Activated CD4-positive, alpha-beta T cell treated with anti-CD3 and anti-CD28 coated beads for 1 hour (primary cell): ENCODE measurements around the gene FKBP2.

Experiments
- DNase-seq: peaks from one replicate; pipeline ENCODE4 v3.0.0-alpha.2; 2020

FKBP2 gene

DNA sequence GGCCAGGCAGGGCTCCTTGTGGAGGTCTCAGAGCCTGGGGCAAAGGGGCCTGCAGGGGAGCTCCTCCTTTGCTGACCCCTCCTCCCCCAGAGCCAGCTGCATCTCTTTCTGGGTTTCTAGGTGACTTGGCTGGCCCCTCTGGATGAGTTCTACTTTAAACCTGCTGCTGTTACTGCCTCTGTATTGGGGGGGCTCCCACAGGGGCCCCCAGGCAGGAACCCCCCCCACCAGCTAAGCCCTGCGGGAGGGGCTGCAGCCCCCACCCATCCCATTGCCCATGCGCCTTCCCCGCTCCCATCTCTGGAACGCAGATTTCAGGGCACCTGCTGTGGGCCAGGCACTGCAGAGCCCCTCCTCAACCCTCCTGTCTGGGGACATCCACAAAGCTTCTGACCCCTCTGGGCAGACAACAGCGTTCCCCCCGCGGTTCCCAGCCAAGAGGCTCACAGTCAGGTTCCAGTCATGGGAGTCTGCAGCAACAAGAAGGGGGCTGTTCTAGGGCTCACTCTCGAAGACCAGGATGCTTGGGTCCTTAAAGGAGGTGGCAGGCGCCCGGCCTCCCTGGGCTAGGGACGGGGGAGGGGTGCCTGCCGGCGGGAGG lies 9.6 kb downstream of the FKBP2 start:
- no peak for DNase-seq

DNA sequence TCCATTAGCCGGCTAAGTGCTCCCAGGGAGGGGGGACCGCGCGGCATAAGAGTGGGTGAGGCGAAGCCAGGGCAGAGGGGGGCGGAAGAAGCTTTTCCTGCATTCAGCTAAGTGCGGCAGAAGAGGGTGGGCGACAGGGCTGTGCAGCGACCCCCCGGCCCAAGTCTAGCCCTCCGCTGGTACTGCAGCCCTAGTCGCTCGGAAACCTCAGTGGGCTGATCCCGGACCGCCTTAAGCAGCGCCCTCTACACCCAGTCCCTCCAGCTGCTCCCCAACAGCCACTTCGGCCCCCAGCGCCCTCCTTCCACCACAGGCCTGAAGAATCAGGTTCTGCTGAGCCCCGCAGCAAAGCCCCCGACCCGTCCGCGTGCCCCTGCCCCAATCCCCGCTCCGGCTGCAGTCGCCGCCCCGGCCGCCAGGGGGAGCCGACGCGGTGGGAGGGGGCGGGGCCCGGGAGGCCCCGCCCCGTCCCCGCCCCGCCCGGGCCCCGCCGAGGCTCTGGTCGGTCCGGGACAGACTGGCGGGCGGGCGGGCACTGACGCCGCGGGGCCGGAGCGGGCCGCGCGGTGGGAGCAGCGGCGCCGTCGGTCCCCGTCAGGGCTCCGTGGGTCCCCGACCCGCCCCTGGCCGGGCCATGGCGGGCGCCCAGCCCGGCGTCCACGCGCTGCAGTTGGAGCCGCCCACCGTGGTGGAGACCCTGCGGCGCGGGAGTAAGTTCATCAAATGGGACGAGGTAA lies 10.3 kb downstream of the FKBP2 start, which contains the start of gene PLCB3:
PLCB3 (plus strand) TSS at position 515 of the 737 bp plus-strand sequence; CDS start at position 635, 120 bp downstream.
- peak; percentile 53 for DNase-seq

DNA sequence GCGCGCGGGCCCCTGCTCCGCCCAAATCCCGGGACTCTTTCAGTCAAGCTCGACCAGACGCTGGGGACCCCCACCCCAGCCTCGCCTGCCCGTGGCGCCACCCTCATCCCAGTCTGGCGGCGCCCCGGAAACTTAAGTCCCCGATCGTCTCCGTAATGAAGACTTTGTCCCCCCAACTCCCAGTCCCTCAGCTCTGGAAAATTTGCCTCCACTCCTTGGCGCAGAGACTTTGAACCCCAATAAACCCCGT lies 10.8 kb downstream of the FKBP2 start:
- no peak for DNase-seq

DNA sequence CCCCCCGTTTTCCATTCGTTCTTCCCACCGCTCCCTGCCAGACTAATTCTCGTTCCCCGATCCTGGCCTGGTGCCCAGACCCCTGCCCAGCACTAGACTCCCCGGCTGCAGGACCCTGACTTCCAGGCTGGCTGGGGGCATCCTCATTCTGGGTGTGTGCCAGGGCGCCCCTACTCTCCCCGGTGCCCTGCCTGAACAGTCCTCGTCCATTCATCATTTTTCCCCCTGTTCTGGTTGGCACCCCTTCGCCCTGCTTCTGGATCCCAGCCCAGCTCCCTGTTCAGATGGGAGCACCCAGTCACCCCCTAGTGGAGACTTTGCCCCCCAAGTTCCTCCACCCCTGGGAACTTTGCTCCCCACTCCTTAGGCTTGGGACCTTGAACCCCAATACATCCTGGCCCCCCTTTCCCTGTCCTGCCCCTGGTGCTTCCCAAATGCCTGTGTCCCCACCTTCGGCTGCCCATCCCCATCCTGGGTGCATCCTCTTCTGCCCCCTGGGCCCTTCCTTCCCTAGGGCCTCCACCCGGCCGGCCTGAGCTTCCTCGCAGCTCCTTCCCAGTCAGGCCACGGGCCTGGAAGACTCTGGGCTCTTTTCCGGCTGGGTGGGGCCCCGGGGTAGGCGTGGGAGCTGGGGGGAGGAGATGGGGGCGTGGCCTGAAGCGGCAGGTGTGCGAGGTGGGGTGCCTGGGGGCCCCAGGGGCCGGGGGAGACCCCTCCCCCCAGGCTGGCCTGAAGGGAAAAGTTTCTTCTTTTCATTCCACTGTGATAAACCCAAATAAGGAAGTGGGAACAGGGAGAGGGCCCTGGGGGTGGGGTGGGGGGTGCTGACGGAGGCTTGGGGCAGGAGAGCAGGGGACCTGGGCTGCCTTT lies 11.3 kb downstream of the FKBP2 start:
- no peak for DNase-seq

DNA sequence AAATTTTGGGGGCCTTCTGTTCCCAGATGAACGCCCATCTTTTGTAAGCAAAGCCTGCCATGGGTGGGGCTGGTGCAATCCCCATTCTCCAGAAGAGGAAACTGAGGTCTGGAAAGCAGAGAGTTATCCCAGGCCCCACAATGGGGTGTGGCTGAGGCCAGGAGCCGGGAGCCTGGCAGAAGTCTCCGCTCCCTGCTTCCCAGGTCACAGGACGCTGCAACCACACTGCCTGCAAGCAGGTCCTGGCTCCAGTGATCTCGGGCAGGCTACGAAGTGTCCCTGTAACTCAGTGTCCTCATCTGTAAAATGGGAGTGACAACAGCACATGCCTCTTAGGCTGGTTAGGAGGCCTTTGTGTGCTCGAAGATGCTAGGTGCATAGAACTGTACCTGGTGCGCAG lies 12.1 kb downstream of the FKBP2 start:
- no peak for DNase-seq

DNA sequence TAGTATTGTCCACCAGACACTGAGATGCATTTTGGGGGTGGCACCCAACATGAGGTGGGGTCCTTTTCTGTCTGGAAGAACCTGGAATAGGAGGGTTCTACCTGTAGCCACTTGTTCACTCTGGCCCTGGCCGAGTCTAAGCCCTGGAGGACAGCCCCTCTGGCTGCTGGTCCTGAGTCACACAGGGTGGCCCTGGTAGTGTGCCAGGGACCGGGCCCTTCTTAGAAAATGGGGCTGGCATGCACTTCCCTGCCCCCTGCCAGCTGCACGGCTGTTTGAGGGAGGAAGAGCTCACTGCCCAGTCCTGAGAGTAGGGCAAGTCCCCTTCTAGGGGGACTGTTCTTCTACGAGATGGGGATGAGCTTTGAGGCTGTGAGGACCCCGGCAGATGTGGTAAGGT lies 12.6 kb downstream of the FKBP2 start:
- no peak for DNase-seq

DNA sequence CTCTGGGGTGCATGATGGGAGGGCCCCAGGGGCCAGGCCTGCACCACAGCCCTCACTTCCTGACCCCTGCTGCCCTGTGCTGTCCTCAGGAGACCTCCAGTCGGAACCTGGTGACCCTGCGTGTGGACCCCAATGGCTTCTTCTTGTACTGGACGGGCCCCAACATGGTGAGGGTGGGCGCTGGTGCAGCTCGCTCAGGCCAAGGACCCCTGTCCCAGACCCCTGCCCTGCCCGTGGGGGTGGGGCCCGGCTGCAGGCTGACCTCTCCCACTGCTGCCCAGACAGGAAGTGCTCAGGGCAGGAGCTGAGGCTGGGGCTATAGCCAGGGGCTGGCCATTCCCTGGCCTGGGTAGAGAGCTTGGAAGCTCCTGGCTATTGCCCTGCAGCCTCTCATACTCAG lies 13.4 kb downstream of the FKBP2 start:
- DNase-seq = no peak

DNA sequence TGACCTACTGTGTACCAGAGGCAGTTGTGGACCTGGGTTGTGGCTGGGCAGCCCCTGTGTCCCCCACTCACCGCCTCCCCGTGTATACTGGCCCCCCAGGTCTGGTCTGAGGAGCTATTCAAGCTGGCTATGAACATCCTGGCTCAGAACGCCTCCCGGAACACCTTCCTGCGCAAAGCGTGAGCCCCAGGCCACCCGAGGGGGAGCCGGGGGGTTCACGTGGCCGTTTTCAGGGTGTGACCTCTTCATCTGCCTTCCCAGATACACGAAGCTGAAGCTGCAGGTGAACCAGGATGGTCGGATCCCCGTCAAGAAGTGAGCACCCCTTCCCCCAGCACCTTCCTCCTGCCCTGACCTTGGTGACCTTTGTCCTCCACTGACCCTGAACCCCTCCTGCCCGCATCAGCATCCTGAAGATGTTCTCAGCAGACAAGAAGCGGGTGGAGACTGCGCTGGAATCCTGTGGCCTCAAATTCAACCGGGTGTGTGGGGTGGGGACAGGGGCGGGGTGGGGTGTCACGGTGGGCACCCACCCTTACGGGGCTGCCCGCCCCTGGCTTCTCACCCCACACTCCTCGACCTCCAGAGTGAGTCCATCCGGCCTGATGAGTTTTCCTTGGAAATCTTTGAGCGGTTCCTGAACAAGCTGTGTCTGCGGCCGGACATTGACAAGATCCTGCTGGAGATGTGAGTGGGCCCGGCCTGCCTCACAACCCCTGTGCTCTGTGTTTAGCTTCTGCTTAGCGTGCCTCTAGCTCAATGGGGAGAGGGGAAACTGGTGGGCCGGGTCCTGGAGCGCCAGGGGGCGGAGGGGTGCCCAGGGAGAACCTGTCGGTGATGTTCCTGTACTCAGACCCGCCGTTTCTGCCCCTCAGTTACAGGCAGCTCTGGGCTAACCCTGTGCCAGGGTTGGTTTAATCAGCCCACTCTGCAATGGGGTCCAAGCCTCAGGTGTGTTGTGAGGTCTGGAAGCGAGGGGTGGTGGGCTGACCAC lies 14.5 kb downstream of the FKBP2 start:
- no peak for DNase-seq

DNA sequence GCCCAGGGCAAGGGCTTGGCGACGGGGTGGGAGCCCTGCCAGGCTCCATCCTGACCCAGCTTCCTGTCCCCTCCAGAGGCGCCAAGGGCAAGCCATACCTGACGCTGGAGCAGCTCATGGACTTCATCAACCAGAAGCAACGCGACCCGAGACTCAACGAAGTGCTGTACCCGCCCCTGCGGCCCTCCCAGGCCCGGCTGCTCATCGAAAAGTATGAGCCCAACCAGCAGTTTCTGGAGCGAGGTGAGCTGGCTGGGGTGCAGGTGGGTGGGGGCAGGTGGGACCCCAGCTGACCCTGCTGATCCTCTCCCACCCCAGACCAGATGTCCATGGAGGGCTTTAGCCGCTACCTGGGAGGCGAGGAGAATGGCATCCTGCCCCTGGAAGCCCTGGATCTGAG lies 15.4 kb downstream of the FKBP2 start:
- no peak for DNase-seq

DNA sequence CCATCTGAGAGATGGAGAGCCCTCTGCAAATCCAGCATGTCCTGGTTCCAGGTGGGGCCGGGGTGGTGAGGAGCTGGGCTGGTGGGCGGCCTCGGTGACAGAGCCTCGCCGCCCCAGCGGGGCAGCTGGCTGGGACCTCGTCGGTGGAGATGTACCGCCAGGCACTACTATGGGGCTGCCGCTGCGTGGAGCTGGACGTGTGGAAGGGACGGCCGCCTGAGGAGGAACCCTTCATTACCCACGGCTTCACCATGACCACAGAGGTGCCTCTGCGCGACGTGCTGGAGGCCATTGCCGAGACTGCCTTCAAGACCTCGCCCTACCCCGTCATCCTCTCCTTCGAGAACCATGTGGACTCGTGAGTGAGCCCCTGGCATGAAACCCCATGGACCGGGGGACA lies 17.5 kb downstream of the FKBP2 start:
- no peak for DNase-seq

DNA sequence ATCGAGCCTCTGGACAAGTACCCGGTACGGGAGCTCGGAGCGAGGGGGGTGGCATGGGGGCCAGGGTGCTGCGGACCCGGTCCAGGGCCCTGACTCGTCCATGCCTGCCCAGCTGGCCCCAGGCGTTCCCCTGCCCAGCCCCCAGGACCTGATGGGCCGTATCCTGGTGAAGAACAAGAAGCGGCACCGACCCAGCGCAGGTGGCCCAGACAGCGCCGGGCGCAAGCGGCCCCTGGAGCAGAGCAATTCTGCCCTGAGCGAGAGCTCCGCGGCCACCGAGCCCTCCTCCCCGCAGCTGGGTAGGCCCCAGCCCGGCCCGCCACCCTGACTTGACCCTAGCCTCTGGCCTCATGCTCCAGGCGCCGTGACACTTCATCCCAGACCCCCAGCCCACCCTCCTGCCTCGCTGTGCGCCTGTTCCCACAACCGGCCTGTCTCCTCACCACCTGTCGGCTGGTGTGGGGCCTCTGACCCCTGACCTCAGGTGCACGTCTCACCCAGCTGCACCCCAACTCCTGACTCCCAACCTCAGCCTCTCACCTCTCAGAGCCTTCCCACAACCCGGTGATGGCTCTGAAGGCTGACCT lies 18.1 kb downstream of the FKBP2 start:
- DNase-seq = no peak

DNA sequence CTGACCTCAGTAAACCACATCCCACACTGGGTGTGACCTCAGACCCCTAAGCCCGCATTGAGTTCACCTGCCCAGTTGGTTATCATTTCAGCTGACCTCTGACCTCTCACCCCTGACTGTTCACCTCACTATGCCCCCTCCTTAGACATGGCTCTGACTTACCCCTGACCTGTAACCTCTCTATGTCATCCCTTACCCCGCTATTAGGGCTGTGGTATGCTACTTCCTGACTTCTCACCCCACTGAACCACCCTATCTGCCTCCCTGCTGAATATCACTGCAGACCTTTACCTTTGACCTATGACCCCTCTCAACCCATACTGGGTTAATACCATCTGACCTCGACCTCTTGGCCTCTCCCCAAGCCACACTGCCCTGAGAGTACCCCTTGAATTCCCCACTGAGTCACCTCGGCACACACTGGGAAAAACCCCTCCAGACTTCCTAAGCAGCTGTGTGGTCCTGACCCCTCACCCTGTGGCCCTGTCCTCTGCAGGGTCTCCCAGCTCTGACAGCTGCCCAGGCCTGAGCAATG lies 18.7 kb downstream of the FKBP2 start:
- DNase-seq = no peak

DNA sequence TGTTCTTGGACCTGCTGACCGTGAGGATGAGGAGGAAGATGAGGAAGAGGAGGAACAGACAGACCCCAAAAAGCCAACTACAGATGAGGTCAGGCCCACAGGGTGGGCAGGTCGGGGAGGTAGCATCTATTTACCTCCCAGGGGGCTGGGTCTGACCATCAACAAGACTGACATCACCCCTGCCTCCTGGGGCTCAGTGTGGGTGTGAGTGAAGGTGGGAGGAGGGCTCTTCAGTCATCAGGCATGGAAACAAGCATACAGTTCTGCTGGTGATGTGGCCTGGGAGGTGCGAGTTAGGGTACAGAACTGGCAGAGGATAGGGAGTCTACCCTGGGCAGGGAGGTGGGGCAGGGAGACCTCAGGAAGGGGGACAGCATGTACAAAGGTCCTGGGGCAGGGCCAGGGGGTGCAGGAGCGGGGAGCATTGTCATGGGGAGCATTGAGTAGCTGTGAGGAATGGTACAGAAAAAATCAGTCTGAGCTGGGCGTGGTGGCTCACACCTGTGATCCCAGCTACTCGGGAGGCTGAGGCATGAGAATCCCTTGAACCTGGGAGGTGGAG lies 19.3 kb downstream of the FKBP2 start:
- no peak for DNase-seq

DNA sequence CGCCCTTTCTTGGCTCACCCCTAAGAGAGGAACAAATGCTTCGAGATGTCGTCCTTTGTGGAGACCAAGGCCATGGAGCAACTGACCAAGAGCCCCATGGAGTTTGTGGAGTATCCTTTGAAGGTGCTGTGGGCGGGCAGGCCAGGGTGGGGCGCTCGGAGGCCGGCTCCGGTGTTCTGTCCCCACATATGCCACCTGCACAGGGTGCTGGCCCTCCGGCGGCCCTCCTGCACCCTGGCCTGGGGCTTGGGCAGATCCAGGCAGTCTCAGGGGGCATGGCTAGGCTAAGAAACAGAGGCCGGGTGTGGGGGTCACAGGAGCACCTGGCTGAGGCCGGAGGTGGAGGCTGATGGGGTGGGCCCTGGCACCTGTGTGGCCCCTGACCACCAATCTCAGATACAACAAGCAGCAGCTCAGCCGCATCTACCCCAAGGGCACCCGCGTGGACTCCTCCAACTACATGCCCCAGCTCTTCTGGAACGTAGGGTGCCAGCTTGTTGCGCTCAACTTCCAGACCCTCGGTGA lies 20.7 kb downstream of the FKBP2 start:
- DNase-seq = no peak

DNA sequence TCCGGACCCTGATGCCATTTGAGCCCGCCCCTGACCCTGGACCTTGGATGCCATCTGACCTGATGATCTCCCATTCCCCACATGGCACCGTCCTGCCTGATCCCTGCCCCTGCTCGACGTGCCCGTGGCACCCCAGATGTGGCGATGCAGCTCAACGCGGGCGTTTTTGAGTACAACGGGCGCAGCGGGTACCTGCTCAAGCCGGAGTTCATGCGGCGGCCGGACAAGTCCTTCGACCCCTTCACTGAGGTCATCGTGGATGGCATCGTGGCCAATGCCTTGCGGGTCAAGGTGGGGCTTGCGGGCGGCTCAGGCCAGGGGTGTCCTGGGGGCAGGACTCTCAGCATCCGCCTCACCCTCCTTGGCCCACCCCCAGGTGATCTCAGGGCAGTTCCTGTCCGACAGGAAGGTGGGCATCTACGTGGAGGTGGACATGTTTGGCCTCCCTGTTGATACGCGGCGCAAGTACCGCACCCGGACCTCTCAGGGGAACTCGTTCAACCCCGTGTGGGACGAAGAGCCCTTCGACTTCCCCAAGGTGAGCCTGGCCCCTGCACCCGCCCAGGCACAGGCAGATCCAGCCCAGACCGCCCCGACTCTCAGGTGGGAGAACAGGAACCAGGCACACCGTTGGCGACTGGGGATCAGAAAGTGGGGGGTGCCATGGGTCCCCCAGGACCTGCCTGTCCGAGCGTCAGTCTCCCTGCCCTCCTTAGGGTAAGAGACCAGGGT lies 21.5 kb downstream of the FKBP2 start:
- DNase-seq = no peak

DNA sequence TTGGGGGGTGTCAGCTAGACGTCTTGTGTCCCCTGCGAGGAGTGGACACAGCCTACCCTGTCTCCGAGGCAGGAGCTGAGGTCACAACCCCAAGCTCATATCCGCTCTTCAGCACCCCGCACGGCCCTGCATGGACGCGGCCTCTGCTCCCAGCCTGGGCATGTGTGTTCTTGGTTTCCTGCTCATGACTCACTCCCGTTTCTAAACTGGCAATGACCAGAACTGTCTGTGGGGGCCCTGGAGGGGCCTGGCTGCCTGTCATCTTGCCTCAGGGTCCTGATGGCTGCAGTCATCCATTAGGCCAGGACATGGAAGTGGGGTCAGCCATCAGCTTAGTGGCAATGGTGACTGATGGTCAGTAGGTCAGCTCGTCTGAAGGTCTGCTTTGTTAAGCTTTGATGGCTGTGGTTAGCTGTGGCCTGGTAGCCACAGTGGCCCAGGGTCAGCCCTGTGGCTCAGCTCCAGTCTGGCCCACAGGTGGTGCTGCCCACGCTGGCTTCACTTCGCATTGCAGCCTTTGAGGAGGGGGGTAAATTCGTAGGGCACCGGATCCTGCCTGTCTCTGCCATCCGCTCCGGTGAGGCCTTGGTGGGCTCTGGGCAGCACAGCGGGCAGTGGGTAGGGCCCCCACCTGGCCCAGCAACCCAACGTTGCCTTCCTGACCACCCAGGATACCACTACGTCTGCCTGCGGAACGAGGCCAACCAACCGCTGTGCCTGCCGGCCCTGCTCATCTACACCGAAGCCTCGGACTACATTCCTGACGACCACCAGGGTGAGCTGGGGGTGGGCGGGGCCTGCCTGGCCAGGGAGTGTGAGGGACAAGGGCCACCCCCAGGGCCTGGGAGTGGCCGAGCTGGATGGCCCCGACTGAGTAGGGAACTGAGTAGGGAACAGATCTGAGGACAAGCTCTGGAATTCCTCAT lies 22.4 kb downstream of the FKBP2 start:
- no peak for DNase-seq

DNA sequence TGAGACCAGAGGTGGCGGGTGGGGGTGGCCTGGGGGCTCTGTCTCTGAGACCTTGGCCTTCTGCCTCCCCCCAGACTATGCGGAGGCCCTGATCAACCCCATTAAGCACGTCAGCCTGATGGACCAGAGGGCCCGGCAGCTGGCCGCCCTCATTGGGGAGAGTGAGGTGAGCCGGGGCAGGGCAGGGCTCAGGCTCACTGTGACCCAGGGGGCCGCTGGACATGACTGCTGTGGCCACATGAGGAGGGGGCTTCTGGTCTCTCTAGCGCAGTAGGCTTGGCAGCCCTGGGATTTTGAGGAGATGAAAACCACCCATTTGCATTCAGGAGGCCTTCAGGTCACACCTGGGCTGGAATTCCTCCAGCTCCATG lies 23.0 kb downstream of the FKBP2 start:
- DNase-seq = no peak

DNA sequence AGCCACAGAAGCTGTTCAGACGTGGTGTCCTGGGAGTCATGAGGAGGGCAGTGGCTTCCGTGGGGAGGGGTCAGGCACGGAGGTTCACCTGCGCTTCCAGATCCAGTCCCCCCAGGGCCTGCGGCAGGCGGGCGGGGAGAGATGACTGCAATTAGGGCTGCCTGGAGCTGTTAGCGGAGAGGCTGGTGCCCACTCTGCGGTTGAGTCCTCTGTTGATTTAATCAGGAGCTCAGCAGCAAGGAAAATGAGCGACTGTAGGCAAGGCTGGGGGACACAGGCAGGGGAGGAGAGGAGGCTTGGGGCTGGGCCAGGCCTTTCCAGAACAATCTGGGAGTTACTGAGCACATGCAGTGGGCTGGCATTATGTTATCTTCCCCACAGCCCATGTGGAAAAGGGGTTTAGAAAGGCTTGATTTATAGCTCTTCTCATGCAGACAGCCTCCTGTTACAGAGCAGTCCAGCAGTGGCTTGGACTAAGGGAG lies 23.5 kb downstream of the FKBP2 start:
- no peak for DNase-seq
